HG02943 (cell line): ENCODE results near the gene ADD2.

Experiments used
- ATAC-seq: cut with Tn5 transposase; IDR thresholded peaks from one replicate; pipeline ENCODE4 v1.9.1; 2021; ENCODE audit warnings: mild to moderate bottlenecking, low read depth, moderate library complexity; ENCODE audit not compliant: unreplicated experiment

The ADD2 gene

DNA sequence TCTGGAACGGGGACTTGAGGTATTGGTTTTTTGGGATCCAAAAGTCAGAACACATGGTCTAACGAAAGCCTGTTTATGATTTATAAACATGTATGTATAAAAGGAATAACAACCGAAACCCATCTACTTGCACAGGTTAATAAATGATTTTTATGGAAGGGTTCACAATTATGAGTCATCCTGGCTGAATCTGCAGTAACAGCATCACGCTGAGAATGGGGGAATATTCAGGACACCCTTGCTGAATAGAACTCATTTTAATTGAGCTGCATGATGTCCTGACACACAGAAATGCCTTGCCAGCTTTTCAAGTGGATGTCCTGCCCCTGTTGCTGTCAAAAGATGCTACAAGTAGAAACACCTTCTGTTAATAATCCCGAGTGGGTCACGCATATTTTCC lies 159.6 kb downstream of the ADD2 start:
- ATAC-seq: no peak

DNA sequence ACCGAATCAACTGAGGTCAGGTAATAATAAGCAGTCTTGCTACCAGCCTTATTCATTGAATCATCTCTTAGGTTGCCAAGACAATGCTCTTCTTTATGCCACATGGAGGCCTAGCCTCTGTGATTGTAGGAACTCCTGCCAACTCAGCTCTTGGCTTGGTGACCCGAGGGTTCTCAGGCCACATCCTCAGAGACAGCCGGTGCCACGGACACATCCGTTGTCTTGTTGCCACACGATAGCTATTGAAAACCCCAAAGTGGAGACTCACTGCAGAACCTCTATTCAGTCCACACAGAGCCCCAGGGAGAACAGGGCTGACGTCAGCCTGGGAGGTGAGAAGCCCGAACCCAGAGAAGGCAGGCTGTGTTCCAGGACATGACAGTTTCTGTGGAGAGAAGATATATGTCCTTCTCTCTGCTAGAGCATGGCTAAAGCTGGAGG lies 160.9 kb downstream of the ADD2 start:
- no peak for ATAC-seq
